HCT116 (cell line): ENCODE results near the gene COMMD9. TPM values are rescaled to one million over a fixed set of nuclear protein-coding genes. Genes with fewer than 3 reads are reported as not detected.

Experiments
- ATAC-seq: fragments of 200-7000 bp; cut with Tn5 transposase; 2 replicates; pipeline ENCODE4 v1.9.1; 2020; ENCODE audit warnings: mild to moderate bottlenecking, moderate library complexity
- BruUV-seq: library from RNA; stranded (reverse); fragments of 400-500 nt; replicated peaks from 2 replicates; lab custom pipeline; 2021; lab: Mats Ljungman, UMichigan
- CTCF ChIA-PET: fragments of 300-600 bp; sonication (Branson Sonifier 250); formaldehyde crosslinking; loops from one replicate; lab custom pipeline; 2021; ENCODE audit warnings: antibody characterized with exemption; lab: Charles Lee
- POLR2A ChIA-PET: fragments of 300-600, 350-600 bp; sonication (Branson Sonifier 250); formaldehyde crosslinking; loops from one replicate; lab custom pipeline; 2021; ENCODE audit warnings: antibody characterized with exemption; lab: Charles Lee
- RAD21 ChIA-PET, 2 experiments: fragments of 300-600 bp; sonication (Branson Sonifier 250); formaldehyde crosslinking; loops; one replicate each; lab custom pipeline; 2023; ENCODE audit warnings: low total read pairs in 2 of 2; ENCODE audit not compliant: uncharacterized antibody in 2 of 2, unreplicated experiment in 2 of 2, low non-redundant PET in 1 of 2; lab: Charles Lee
- DNase-seq: peaks from one replicate; pipeline ENCODE4 v3.0.0-alpha.2; 2010; ENCODE audit warnings: low read depth, low spot score
- H2AFZ ChIP-seq: fragments of 200-600 bp; shearing (Covaris generic), sonication (generic); 2 replicates; pipeline ENCODE4 v1.6.1; 2017; ENCODE audit warnings: low read depth, mixed run types, mixed read lengths, antibody characterized with exemption, low read length; ENCODE audit not compliant: poor library complexity, severe bottlenecking
- H3K27ac ChIP-seq: 2 replicates; pipeline ENCODE4 v1.5.1; 2012; ENCODE audit warnings: low read depth, low read length
- H3K27me3 ChIP-seq: fragments of 200-600 bp; sonication (generic); 2 replicates; pipeline ENCODE4 v1.6.1; 2016; ENCODE audit warnings: mixed run types, low read length, mixed read lengths; ENCODE audit not compliant: insufficient read depth
- H3K36me3 ChIP-seq, 2 experiments: fragments of 200-500 bp in 1 of 2; fragments of 200-600 bp in 1 of 2; sonication (Bioruptor generic) in 1 of 2; sonication (generic) in 1 of 2; 2 replicates each; pipeline versions ENCODE4 v1.5.1 to v1.6.1; 2014 to 2016; ENCODE audit warnings: low read length in 2 of 2, inconsistent platforms in 1 of 2, mixed read lengths in 1 of 2, mixed run types in 1 of 2; ENCODE audit not compliant: insufficient read depth in 2 of 2, control insufficient read depth in 1 of 2
- H3K4me1 ChIP-seq, 2 experiments: fragments of 200-600 bp in 1 of 2; sonication (generic) in 1 of 2; 2 replicates each; pipeline versions ENCODE4 v1.5.1 to v1.6.1; 2012 to 2017; ENCODE audit warnings: low read length in 2 of 2, inconsistent platforms in 1 of 2, mild to moderate bottlenecking in 1 of 2, mixed read lengths in 1 of 2, mixed run types in 1 of 2, moderate library complexity in 1 of 2; ENCODE audit not compliant: insufficient read depth in 2 of 2, control insufficient read depth in 1 of 2
- H3K4me2 ChIP-seq: fragments of 200-600 bp; sonication (generic); 2 replicates; pipeline ENCODE4 v1.6.1; 2017; ENCODE audit warnings: mixed run types, low read length, mixed read lengths
- H3K4me3 ChIP-seq, 2 experiments: fragments of 200-600 bp in 1 of 2; sonication (generic) in 1 of 2; replicated peaks in 1 of 2; 2 replicates each; pipeline ENCODE4 v1.5.1; 2011 to 2016; ENCODE audit warnings: low read length in 2 of 2, control low read depth in 1 of 2, low read depth in 1 of 2, mild to moderate bottlenecking in 1 of 2, mixed read lengths in 1 of 2, mixed run types in 1 of 2
- H3K79me2 ChIP-seq: fragments of 200-600 bp; sonication (generic); 2 replicates; pipeline ENCODE4 v1.6.1; 2017; ENCODE audit warnings: mild to moderate bottlenecking, mixed run types, low read length, moderate library complexity, mixed read lengths; ENCODE audit not compliant: insufficient read depth
- H3K9ac ChIP-seq: fragments of 200-600 bp; sonication (generic); 2 replicates; pipeline ENCODE4 v1.6.1; 2016; ENCODE audit warnings: low read length, mixed read lengths
- H3K9me2 ChIP-seq: fragments of 200-600 bp; sonication (generic), shearing (Covaris generic); 2 replicates; pipeline ENCODE4 v1.6.1; 2017; ENCODE audit warnings: mixed run types, mild to moderate bottlenecking, moderate library complexity; ENCODE audit not compliant: insufficient read depth
- H3K9me3 ChIP-seq, 2 experiments: fragments of 200-500 bp in 1 of 2; fragments of 200-600 bp in 1 of 2; sonication (Bioruptor generic) in 1 of 2; sonication (generic) in 1 of 2; 2 replicates each; pipeline ENCODE4 v1.6.1; 2014 to 2017; ENCODE audit warnings: low read length in 2 of 2, mixed read lengths in 2 of 2, inconsistent platforms in 1 of 2, low read depth in 1 of 2, mild to moderate bottlenecking in 1 of 2, mixed run types in 1 of 2, moderate library complexity in 1 of 2; ENCODE audit not compliant: control insufficient read depth in 1 of 2, insufficient read depth in 1 of 2
- H4K20me1 ChIP-seq: fragments of 200-600 bp; sonication (generic), shearing (Covaris generic); 2 replicates; pipeline ENCODE4 v1.6.1; 2017; ENCODE audit warnings: mixed run types, mild to moderate bottlenecking, moderate library complexity; ENCODE audit not compliant: insufficient read depth
- CBX3 ChIP-seq: IDR thresholded peaks from 2 replicates; pipeline ENCODE4 v1.6.1; 2012; ENCODE audit warnings: low read depth
- EGR1 ChIP-seq: IDR thresholded peaks from 2 replicates; pipeline ENCODE4 v1.6.1; 2012; ENCODE audit warnings: low read depth
- ELF1 ChIP-seq: IDR thresholded peaks from 2 replicates; pipeline ENCODE4 v1.6.1; 2012; ENCODE audit warnings: low read depth, borderline replicate concordance
- EZH2 ChIP-seq: fragments of 200-600 bp; sonication (generic); IDR thresholded peaks from 2 replicates; pipeline ENCODE4 v1.6.1; 2017; ENCODE audit warnings: antibody characterized with exemption, mixed run types
- FOSL1 ChIP-seq: IDR thresholded peaks from 2 replicates; pipeline ENCODE4 v1.6.1; 2012; ENCODE audit warnings: low read depth
- SIN3A ChIP-seq: IDR thresholded peaks from 2 replicates; pipeline ENCODE4 v1.6.1; 2012; ENCODE audit warnings: low read depth
- SP1 ChIP-seq: IDR thresholded peaks from 2 replicates; pipeline ENCODE4 v1.6.1; 2012; ENCODE audit warnings: low read depth
- SRF ChIP-seq: IDR thresholded peaks from 2 replicates; pipeline ENCODE4 v1.6.1; 2012; ENCODE audit warnings: low read depth
- YY1 ChIP-seq: IDR thresholded peaks from 2 replicates; pipeline ENCODE4 v1.6.1; 2011; ENCODE audit warnings: low read length, low read depth, moderate library complexity, mild to moderate bottlenecking; ENCODE audit not compliant: insufficient replicate concordance; ENCODE audit errors: extremely low read depth
- ZFX ChIP-seq: fragments of 450-650 bp; IDR thresholded peaks from 2 replicates; pipeline ENCODE4 v1.6.1; 2017
- intact Hi-C: fragments of 100-400 bp; cut with micrococcal nuclease; formaldehyde crosslinking; loops from 2 replicates; pipeline ENCODE4 v1.10.0; 2022
- total RNA-seq: library from RNA; stranded (reverse); gene quantifications from one replicate; pipeline ENCODE4 v1.2.1, GENCODE V29; 2021; ENCODE audit not compliant: unreplicated experiment
- TF ChIP-seq, protein P1 (sequence below): IDR thresholded peaks from 2 replicates; pipeline ENCODE4 v1.6.1; 2012
- TF ChIP-seq, protein P2 (sequence below): IDR thresholded peaks from 2 replicates; pipeline ENCODE4 v1.6.1; 2012
- TF ChIP-seq, protein P3 (sequence below): IDR thresholded peaks from 2 replicates; pipeline ENCODE4 v1.6.1; 2011; ENCODE audit warnings: mild to moderate bottlenecking, low read length, moderate library complexity; ENCODE audit not compliant: insufficient replicate concordance; ENCODE audit errors: extremely low read depth

The COMMD9 gene
- total RNA-seq, 1 experiment from 2014 or later, result 33.3 TPM

DNA sequence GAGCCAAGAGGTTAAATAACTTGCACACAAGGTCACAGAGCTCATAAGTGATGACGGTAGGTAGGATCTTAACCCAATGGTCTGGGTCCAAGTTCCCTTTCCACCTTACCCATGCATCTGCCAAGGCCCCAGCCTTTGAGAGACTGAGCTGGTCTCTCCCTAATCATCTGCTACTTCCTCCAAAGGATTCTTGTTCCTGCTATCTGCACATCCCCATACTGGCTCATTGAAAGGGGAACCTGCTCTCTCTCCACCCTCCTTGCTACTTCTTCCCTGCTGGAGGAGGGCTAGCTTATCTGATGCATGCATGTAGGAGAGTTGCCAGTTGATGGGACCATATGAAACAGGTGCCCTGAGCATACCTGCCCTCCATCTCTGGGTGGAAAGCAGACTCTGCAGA, 47.7 kb downstream of the COMMD9 start:
- ChIA-PET CTCF (no interaction called here), POLR2A (no interaction called here), RAD21 (no interaction called here)
- H3K9ac ChIP-seq, result no peak overlapping the region
- H3K4me1 ChIP-seq, result no peaks in the 10 kb centered on the region
- H3K4me3 ChIP-seq, result no peak overlapping the region
- no peaks in the 10 kb centered on the region for H3K79me2 ChIP-seq
- no peak overlapping the region for H3K27ac ChIP-seq
- no peak for DNase-seq
- no peak for ATAC-seq
- BruUV-seq, result no TSS peak
- no peaks in the 10 kb centered on the region for H3K36me3 ChIP-seq
- H3K9me3 ChIP-seq, result no peaks in the 10 kb centered on the region
- no peak overlapping the region for H3K4me2 ChIP-seq
- H2AFZ ChIP-seq, result no peak overlapping the region
- TF ChIP-seq, protein P1, sequence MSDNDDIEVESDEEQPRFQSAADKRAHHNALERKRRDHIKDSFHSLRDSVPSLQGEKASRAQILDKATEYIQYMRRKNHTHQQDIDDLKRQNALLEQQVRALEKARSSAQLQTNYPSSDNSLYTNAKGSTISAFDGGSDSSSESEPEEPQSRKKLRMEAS, result no peak
- TF ChIP-seq SP1, result no peak
- TF ChIP-seq, protein P2, sequence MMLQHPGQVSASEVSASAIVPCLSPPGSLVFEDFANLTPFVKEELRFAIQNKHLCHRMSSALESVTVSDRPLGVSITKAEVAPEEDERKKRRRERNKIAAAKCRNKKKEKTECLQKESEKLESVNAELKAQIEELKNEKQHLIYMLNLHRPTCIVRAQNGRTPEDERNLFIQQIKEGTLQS, result no peak
- TF ChIP-seq CBX3, result no peak
- TF ChIP-seq ZFX, result no peak
- no peak for TF ChIP-seq YY1
- no peak for TF ChIP-seq EZH2
- TF ChIP-seq, protein P3, sequence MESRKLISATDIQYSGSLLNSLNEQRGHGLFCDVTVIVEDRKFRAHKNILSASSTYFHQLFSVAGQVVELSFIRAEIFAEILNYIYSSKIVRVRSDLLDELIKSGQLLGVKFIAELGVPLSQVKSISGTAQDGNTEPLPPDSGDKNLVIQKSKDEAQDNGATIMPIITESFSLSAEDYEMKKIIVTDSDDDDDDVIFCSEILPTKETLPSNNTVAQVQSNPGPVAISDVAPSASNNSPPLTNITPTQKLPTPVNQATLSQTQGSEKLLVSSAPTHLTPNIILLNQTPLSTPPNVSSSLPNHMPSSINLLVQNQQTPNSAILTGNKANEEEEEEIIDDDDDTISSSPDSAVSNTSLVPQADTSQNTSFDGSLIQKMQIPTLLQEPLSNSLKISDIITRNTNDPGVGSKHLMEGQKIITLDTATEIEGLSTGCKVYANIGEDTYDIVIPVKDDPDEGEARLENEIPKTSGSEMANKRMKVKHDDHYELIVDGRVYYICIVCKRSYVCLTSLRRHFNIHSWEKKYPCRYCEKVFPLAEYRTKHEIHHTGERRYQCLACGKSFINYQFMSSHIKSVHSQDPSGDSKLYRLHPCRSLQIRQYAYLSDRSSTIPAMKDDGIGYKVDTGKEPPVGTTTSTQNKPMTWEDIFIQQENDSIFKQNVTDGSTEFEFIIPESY, result no peak
- no peak for TF ChIP-seq SRF
- TF ChIP-seq EGR1, result no peak
- TF ChIP-seq ELF1, result no peak
- TF ChIP-seq SIN3A, result no peak
- no peak for TF ChIP-seq FOSL1
- intact Hi-C loops, result no loop called here
- H3K27me3 ChIP-seq, result no peaks in the 10 kb centered on the region
- H3K9me2 ChIP-seq, result no peaks in the 10 kb centered on the region
- no peaks in the 10 kb centered on the region for H4K20me1 ChIP-seq
